HL-60 (cell line): ENCODE data around the gene TRIO.
"Not testable (repeated sequence)": the region's sequence is repeated elsewhere in the genome, so short reads cannot be mapped to it uniquely, and the experiment has no call there.

Experiments used
- DNase-seq, 2 experiments: peaks; one replicate each; pipeline ENCODE4 v3.0.0-alpha.2; 2010 to 2020; ENCODE audit warnings: low read depth in 1 of 2, low spot score in 1 of 2
- H3K27ac ChIP-seq: fragments of 250-450 bp; sonication (Bioruptor Pico); replicated peaks from 2 replicates; pipeline ENCODE4 v1.5.1; 2020; ENCODE audit warnings: mild to moderate bottlenecking, moderate library complexity
- H3K27me3 ChIP-seq: fragments of 250-450 bp; sonication (Bioruptor Pico); 2 replicates; pipeline ENCODE4 v1.5.1; 2021; ENCODE audit warnings: mild to moderate bottlenecking, moderate library complexity; ENCODE audit not compliant: insufficient read depth, poor library complexity, severe bottlenecking
- H3K4me3 ChIP-seq: replicated peaks from 2 replicates; pipeline ENCODE4 v1.5.1; 2011; ENCODE audit warnings: mild to moderate bottlenecking, control low read depth, low read length; ENCODE audit not compliant: insufficient read depth
- CTCF ChIP-seq: IDR thresholded peaks from one replicate; pipeline ENCODE4 v1.5.1; 2011; ENCODE audit warnings: low read length, control low read depth, inconsistent platforms; ENCODE audit not compliant: insufficient read depth
- GABPA ChIP-seq: IDR thresholded peaks from 2 replicates; pipeline ENCODE4 v1.6.1; 2012; ENCODE audit warnings: low read depth
- POLR2AphosphoS5 ChIP-seq: IDR thresholded peaks from 2 replicates; pipeline ENCODE4 v1.6.1; 2012; ENCODE audit warnings: low read depth
- REST ChIP-seq: IDR thresholded peaks from 2 replicates; pipeline ENCODE4 v1.6.1; 2012; ENCODE audit warnings: low read depth; ENCODE audit not compliant: insufficient replicate concordance
- SPI1 ChIP-seq: IDR thresholded peaks from 2 replicates; pipeline ENCODE4 v1.6.1; 2012; ENCODE audit warnings: low read depth, mild to moderate bottlenecking, borderline replicate concordance
- long read RNA-seq: library from polyadenylated mRNA; unstranded; transcript quantifications from one replicate; pipeline ENCODE4 v2.0.0, GENCODE V29; 2020

Gene TRIO
- long read RNA-seq, partial matches to known transcripts, result 7 of 23 reads
- long read RNA-seq, other reads (novel, unspliced or antisense), result 16 of 23 reads

- peak within 1 kb of the TSS; percentile 47 for H3K4me3 ChIP-seq
- H3K27ac ChIP-seq, result peak within 1 kb of the TSS; percentile 54
- H3K27me3 ChIP-seq, result no peaks in the 10 kb centered on the region
- TF ChIP-seq POLR2AphosphoS5 (no peak), SPI1 (no peak), REST (no peak), CTCF (no peak), GABPA (no peak)
- DNase-seq, result peak in 1 of 2 experiments; percentile 72
Observed at GRCh38 chr5:14142827-14143545, at the start of gene TRIO. TRIO (plus strand) TSS chr5:14143342; CDS start chr5:14143726, 384 bp downstream.

GRCh38 chr5:14097380-14097779, 45.8 kb upstream of the TRIO start:
- H3K4me3 ChIP-seq, H3K27ac ChIP-seq, DNase-seq, H3K27me3 ChIP-seq: not testable (repeated sequence)

- Histone ChIP-seq H3K27ac (no peak overlapping the region), H3K27me3 (no peaks in the 10 kb centered on the region)
- DNase-seq, result no peak
Observed at GRCh38 chr5:14097998-14098471, 45.1 kb upstream of the TRIO start.

More at GRCh38 chr5:14097998-14098471, 45.1 kb upstream of the TRIO start:
- TF ChIP-seq SPI1 (no peak), GABPA (no peak), POLR2AphosphoS5 (no peak), REST (no peak), CTCF (no peak)
- no peak overlapping the region for H3K4me3 ChIP-seq
